ENCODE measurements around the gene OBSCN.

OBSCN gene

GRCh38 chr1:228358764-228359612 is 151.1 kb downstream of the OBSCN start:
- Mint-ChIP-seq H3K27me3 (ENCODE audit: low read depth, poor library complexity) (no peaks in the 10 kb centered on the region), H3K9me3 (no peaks in the 10 kb centered on the region), H3K4me3 (no peak overlapping the region), H3K36me3 (ENCODE audit: low read depth) (peaks cover 16% of the 10 kb centered on the region), H3K4me1 (peaks cover 7% of the 10 kb centered on the region), H3K27ac (no peak overlapping the region)
- no peak for DNase-seq
- no peak for TF ChIP-seq CTCF (IDR thresholded peaks at IDR 0.05)

DNA sequence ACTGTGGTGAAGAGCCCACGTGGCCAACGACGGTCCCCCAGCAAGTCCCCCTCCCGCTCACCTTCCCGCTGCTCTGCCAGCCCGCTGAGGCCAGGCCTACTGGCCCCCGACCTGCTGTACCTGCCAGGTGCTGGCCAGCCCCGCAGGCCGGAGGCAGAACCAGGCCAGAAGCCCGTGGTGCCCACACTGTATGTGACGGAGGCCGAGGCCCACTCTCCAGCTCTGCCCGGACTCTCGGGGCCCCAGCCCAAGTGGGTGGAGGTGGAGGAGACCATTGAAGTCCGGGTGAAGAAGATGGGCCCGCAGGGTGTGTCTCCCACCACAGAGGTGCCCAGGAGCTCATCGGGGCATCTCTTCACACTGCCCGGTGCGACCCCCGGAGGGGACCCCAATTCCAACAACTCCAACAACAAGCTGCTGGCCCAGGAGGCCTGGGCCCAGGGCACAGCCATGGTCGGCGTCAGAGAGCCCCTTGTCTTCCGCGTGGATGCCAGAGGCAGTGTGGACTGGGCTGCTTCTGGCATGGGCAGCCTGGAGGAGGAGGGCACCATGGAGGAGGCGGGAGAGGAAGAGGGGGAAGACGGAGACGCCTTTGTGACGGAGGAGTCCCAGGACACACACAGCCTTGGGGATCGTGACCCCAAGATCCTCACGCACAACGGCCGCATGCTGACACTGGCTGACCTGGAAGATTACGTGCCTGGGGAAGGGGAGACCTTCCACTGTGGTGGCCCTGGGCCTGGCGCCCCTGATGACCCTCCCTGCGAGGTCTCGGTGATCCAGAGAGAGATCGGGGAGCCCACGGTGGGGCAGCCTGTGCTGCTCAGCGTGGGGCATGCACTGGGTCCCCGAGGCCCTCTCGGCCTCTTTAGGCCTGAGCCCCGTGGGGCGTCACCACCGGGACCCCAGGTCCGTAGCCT is 152.0 kb downstream of the OBSCN start:
- TF ChIP-seq CTCF (IDR thresholded peaks at IDR 0.05) = no peak
- no peaks in the 10 kb centered on the region for H3K27me3 Mint-ChIP-seq (ENCODE audit: low read depth, poor library complexity)
- H3K27ac Mint-ChIP-seq = no peak overlapping the region
- H3K4me1 Mint-ChIP-seq = peaks cover 1% of the 10 kb centered on the region
- DNase-seq = no peak
- H3K4me3 Mint-ChIP-seq = no peak overlapping the region
- H3K9me3 Mint-ChIP-seq = no peaks in the 10 kb centered on the region
- H3K36me3 Mint-ChIP-seq (ENCODE audit: low read depth) = peaks cover 16% of the 10 kb centered on the region

DNA sequence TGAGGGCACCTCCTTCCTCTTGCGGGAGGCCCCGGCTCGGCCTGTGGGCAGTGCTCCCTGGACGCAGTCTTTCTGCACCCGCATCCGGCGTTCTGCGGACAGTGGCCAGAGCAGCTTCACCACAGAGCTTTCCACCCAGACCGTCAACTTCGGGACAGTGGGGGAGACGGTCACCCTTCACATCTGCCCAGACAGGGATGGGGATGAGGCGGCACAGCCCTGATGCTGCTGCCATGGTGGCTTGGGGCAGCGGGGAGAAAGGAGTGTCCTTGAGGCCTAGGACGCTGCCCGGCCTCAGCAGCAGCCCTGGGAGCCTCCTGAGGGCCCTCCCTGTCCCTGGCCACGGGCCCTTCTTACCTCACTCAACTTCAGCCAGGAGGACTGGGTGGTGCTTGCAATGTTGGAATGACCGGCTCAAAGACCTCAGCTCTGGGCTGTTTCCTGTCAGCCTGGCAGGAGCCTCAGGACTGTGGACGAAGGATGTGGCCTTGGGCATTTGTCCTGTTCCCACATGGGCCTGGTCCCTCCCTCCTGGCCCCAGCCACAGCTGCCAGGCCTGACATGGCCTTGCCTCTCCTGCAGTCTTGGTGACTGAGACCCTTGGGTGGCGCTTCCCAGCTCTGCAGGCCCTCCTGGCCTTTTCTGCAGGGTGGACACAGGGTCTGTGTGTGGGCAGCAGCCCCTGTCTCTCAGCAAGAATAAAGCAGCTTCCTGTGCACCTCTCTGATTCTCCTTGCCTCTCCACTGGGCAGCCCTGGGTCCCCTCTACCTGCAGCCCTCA is 152.9 kb downstream of the OBSCN start:
- Mint-ChIP-seq H3K9me3 (no peaks in the 10 kb centered on the region), H3K4me1 (no peaks in the 10 kb centered on the region), H3K27me3 (ENCODE audit: low read depth, poor library complexity) (no peaks in the 10 kb centered on the region), H3K36me3 (ENCODE audit: low read depth) (peaks cover 16% of the 10 kb centered on the region), H3K27ac (no peak overlapping the region), H3K4me3 (no peak overlapping the region)
- TF ChIP-seq CTCF (IDR thresholded peaks at IDR 0.05) = no peak
- DNase-seq = no peak

GRCh38 chr1:228361314-228362140 is 153.7 kb downstream of the OBSCN start:
- H3K4me1 Mint-ChIP-seq = no peaks in the 10 kb centered on the region
- no peaks in the 10 kb centered on the region for H3K9me3 Mint-ChIP-seq
- no peak for DNase-seq
- peaks cover 16% of the 10 kb centered on the region for H3K36me3 Mint-ChIP-seq (ENCODE audit: low read depth)
- no peak overlapping the region for H3K27ac Mint-ChIP-seq
- H3K4me3 Mint-ChIP-seq = no peak overlapping the region
- TF ChIP-seq CTCF (IDR thresholded peaks at IDR 0.05) = no peak
- H3K27me3 Mint-ChIP-seq (ENCODE audit: low read depth, poor library complexity) = no peaks in the 10 kb centered on the region
